Activated gamma-delta T cell treated with Interleukin-2 at 50 U/mL for 16 hours (primary cell): ENCODE data around the gene F10.

Source experiments
- DNase-seq: peaks from one replicate; pipeline ENCODE4 v3.0.0-alpha.2; 2020

F10 gene

DNA sequence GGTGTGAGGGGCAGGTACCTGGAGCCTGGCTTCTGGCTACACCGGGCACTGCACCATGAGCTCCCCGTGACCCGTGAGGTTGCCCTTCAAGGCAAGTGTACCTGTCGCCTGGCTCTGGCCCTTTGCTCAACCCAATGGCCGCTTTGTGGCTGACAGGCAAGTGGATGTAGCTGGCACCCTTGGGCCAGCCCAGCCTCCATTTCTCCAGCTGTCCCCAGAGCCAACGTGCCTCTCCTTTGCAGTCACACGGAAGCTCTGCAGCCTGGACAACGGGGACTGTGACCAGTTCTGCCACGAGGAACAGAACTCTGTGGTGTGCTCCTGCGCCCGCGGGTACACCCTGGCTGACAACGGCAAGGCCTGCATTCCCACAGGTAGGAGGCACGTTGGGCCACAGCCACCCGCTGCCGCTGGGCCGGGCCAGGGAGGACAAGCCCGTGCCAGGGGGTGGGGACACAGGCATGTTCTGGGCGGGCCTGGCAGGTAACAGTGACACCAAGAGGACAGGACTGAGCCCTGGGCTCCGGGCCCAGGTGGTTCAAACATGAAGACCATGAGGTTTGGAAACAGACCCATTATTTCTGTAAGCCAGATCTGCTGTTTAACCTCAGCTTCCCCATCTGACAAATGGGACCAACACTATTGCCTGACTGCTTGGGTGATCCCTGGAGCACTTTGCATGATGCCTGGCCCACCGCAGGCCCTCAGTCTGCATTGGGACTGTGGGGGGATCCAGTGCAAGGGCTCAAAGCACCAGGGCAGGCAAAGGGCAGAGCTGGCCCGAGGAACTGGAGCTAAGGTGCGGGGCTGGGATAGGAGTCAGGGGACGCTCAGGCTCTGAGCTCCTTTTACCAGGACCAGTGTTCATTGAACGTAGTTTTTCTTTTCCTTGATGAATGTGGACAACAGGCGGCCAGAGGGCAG lies 18.3 kb downstream of the F10 start:
- no peak for DNase-seq

DNA sequence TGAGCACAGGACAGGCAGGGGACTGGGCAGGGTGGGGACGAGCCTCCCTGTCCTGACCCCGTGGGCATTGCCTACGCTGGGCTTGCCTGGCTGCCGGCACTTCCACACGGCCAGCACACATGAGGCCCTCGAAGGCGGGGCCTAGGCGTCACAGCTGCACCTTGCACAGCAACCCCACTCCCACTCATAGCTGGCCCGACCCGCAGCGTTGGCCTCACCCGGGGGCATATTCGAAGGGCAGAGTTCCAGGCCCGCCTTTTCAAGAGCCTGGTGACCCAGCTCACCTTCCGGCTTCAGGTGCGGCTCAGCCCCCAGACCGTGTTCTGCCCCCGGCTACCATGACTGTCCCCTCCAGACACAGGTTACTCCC lies 19.0 kb downstream of the F10 start:
- DNase-seq = no peak

DNA sequence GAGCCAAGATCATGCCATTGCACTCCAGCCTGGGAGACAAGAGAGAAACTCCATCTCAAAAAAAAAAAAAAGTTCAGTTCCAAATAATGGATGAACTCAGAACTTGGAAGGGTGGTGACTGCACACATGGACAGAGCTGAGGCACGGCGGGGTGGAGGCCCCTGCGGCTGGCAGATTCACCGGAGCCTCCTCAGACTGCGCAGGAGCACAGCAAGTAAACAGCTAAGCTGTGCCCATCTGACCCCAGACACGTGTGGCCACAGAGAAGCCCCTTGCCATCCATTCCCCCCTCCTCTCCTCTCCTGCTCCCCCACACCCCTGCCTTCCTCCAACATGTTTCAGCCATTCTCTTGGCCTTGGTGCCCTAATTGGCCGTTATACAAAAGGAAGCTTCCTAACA lies 20.3 kb downstream of the F10 start:
- no peak for DNase-seq

GRCh38 chr13:113143466-113144254 lies 21.1 kb downstream of the F10 start:
- no peak for DNase-seq

DNA sequence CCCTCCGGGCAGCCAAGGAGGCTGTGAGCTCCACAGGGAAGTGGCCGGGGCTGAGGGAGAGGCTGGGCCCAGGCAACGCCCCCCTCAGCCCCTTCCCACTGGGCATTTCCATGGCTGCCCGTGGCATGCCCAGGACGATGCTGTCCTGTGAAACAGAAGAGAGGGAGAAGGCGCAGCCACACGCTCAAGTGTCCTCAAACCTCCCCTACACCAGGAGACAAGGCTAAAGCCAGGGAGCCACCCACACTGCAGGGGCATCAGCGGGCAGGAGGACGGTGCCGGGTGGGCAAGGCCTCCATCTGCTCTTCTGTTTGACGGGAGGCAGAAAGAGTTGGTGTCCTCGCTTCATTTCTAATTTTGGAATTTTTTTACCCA lies 21.6 kb downstream of the F10 start:
- no peak for DNase-seq

DNA sequence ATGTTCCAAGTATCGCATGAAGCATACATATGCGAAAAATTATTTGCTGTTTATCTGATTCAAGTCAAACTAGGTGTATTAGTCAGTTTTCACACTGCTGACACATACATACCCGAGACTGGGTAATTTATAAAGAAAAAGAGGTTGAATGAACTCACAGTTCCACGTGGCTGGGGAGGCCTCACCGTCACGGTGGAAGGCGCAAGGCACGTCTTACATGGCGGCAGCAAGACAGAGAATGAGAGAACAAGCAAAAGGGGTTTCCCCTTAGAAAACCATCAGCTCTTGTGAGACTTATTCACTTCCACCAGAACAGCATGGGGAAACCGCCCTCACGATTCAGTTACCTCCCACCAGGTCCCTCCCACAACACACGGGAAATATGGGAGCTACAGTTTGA lies 22.9 kb downstream of the F10 start:
- DNase-seq = no peak

- DNase-seq = no peak
Observed at GRCh38 chr13:113145911-113146598, 23.5 kb downstream of the F10 start.

DNA sequence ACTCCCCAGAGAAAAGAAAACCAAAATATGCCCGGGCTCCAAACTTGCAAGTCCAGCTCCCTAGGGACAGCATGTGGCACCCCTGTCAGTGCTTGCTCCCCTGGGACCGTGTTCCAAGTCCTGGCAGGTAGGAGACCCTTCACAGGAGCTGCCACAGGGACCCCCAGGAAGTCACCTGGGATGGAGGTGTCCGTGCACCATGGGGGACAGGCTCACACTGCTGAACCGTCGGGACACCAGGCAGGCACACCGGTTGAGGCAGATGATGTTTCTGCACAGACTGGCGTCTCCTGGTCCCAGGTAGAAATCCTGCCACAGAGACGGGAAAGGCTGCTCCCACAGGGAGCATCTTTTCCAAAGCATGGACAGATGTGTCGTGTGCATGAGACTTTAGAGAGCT lies 24.2 kb downstream of the F10 start:
- DNase-seq = no peak

- no peak for DNase-seq
Observed at GRCh38 chr13:113147206-113147605, 24.6 kb downstream of the F10 start.

DNA sequence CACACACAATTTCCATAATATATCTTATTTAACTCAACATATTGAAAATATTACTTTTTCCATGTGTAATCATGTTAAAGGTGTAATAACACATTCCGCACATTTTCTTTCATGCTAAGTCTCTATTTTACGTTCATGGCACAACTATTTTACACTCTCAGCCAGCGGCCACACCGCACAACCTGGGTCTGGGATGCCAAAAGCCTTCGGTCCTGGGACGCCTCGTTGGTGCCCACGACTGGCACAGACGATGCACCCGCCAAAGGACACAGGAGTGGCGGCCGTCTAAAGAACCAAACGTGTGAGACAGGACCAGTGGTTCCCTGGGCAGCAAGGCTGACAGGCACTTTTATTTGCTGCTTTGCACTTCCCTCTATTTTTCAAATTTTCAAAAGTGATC lies 25.8 kb downstream of the F10 start:
- no peak for DNase-seq

DNA sequence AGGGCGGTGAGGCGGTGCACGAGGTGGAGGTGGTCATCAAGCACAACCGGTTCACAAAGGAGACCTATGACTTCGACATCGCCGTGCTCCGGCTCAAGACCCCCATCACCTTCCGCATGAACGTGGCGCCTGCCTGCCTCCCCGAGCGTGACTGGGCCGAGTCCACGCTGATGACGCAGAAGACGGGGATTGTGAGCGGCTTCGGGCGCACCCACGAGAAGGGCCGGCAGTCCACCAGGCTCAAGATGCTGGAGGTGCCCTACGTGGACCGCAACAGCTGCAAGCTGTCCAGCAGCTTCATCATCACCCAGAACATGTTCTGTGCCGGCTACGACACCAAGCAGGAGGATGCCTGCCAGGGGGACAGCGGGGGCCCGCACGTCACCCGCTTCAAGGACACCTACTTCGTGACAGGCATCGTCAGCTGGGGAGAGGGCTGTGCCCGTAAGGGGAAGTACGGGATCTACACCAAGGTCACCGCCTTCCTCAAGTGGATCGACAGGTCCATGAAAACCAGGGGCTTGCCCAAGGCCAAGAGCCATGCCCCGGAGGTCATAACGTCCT lies 26.4 kb downstream of the F10 start:
- DNase-seq = no peak

DNA sequence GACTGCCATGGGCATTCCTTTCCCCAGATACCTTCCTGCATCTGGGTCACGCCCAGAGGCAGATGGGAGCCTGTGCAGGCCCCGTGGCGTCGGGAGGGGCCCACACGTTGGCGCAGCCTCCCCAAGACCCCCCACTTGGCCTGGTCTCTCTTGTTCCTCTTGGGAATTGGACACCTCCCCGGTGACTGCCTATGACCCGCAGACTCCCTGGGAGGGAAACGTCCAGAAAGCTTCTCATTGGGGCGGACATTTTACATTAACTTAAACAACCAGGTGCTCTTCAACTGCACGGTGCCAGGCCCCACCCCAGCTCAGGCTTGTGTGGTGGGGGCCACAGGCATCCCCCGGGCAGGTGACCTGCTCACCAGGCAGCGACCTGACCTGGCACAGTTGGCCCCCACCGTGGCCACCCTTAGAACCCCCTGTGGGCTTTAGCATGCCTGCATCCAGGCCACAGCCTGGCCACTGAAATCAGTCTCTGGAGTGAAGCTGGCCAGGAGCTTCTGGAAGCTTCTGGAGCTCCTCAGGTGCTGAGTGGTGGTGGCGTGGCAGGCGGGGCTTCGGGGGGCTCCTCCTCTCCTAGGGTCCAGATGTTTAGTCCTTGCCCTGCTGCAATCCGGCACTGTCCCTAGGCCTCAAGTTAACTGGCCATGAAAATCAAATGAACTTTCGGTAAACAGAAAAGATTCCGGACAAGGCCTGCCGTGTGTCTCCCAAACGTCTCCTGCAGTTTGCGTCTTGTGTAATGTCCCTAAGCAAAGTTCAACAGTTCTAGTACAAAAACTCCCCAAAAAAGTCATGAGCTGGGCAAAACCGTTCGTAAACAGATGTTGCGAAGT lies 27.3 kb downstream of the F10 start:
- DNase-seq = no peak

DNA sequence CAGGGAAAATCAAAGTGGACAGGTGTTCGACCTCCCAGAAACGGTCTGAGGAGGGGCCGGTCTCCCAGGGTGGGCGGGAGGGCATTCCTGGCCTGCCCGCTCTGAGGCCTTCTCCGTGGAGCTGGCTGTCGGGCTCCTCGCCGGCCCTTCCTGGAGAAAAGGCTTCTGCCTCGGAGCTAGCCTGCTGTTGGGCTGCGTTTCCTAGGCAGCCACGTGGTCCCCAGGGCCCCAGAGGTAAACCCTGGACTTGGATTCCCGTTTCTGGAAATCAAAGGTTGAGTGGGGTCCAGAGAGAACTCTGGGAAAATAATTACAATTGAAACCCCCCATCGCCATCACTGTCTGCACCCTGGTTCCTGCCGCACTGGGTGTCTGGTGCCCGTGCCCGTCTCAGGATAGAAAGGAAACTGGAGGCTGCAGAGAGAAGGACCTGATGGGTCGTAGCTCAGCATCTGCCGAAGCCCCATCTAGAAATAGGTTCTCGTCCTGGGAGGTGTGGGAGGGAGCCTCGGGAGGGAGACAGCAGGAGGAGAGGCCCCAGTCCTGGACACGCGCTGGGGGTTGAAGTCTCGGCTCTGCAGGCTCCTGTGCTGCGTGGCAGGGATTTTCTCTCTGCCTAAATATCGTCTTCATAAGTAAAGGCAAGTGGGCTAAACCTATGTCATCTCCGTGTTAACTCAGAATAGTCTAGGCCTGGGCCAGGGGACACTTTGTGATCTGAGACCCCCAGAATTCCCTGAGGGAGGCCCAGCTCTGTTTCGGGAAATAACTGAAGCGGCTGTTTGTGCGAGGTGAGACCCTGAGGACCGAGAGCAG lies 28.2 kb downstream of the F10 start:
- no peak for DNase-seq

GRCh38 chr13:113151745-113152690 lies 29.4 kb downstream of the F10 start:
- no peak for DNase-seq

- no peak for DNase-seq
Observed at GRCh38 chr13:113152691-113152983, 30.0 kb downstream of the F10 start.

DNA sequence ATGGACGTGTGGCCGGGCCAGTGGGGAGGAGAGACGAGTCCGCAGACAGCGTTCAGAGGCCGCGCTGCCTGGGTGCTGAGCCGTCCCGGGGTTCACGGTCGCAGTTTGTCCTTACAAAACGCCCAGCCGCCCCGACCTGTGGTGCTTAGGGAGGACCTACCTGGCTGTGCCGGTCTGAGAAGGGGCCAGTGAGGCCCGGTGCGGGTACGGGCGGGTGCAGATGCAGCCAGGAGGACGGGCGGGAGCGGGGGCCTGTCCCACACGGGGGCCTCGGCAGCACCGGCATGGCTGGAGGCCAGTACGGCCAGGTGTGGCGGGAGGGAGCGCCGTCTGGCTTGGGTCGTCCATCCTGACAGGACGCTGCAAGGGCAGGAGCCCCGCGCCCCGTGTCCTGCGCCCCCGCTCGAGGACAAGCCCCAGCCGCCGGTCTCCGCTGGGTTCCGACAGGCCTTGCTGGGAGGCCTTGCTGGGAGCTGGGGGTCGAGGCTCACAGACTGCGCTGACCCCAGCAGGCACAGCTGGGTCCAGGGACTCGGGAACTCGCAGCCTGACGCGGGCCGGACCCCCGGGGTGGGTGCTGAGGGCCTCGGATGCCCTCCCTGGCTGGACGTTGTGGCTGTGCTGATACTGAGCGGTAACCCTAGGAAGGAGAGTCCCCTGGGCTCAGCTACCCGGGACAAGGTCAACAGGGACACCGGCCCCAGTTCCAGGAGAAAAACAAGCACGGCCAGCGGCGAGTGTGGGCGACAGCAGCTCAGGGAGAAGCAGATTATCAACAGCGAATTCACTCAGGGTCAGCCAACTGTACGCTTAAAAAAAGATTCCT lies 30.6 kb downstream of the F10 start:
- DNase-seq = no peak

- DNase-seq = peak; percentile 76
Observed at GRCh38 chr13:113153810-113154748, 31.5 kb downstream of the F10 start.

DNA sequence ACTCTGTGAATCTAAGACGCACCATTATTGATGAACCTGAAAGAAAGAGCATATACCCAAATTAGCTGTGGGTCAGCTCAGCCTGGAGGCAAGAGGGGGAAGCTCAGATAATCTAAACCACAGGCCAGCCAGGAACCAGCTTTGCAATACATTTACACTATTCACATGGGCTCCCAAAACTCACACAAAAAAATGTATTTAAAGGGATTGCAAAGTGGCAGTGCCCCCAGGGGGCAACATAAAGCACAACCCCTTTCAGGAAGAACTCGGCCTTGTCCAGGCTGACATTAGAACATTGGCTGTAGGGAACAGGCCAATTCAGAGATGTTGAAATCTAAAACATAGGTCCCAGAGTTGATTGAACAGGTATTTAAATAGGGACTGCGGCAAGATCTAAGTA lies 32.6 kb downstream of the F10 start:
- no peak for DNase-seq
